Measurements from ENCODE around the gene PILRA. TPM values are rescaled to one million over a fixed set of nuclear protein-coding genes. Genes with fewer than 3 reads are reported as not detected.

PILRA gene
- total RNA-seq, 2 donors from 2014 or later = 1.2 to 3.1 TPM

- H3K9ac ChIP-seq (ENCODE audit: low read depth in 2 of 2, low read length in 2 of 2) = no peak overlapping the region
- intact Hi-C loops (cut with DNase I) = no loop called here
- no peak overlapping the region for H3K4me3 ChIP-seq
- TF ChIP-seq, protein P1, sequence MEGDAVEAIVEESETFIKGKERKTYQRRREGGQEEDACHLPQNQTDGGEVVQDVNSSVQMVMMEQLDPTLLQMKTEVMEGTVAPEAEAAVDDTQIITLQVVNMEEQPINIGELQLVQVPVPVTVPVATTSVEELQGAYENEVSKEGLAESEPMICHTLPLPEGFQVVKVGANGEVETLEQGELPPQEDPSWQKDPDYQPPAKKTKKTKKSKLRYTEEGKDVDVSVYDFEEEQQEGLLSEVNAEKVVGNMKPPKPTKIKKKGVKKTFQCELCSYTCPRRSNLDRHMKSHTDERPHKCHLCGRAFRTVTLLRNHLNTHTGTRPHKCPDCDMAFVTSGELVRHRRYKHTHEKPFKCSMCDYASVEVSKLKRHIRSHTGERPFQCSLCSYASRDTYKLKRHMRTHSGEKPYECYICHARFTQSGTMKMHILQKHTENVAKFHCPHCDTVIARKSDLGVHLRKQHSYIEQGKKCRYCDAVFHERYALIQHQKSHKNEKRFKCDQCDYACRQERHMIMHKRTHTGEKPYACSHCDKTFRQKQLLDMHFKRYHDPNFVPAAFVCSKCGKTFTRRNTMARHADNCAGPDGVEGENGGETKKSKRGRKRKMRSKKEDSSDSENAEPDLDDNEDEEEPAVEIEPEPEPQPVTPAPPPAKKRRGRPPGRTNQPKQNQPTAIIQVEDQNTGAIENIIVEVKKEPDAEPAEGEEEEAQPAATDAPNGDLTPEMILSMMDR (IDR thresholded peaks at IDR 0.05) = no peak
- no peak for DNase-seq
- no peaks in the 10 kb centered on the region for H3K9me3 ChIP-seq
- no peaks in the 10 kb centered on the region for H3K4me1 ChIP-seq
- no peaks in the 10 kb centered on the region for H3K36me3 ChIP-seq
- no peaks in the 10 kb centered on the region for H3K27me3 ChIP-seq
- no peak overlapping the region for H3K27ac ChIP-seq
Observed at GRCh38 chr7:100418930-100419659, 45.8 kb downstream of the PILRA start.

GRCh38 chr7:100419660-100420226, 46.5 kb downstream of the PILRA start:
- intact Hi-C loops (cut with DNase I) = no loop called here

DNA sequence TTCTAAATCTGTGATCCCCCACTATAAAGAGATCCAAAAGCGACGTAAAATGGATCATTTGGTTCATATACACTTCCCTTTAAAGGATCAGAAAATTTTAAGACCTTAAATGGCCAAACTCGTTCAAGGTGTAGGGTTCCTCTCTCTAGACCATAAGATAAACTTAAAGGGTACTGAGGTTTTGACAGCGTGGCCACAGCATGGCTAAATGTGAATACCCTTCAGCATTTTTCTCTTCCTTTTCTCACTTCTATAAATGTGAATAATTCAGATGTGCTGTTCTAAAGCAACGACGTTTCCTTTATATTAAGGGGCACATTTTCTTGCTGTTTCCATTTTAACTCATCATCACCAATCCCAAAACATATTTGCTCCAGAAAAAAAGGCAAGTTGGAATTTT, 50.0 kb downstream of the PILRA start:
- Histone ChIP-seq H3K27ac (no peak overlapping the region), H3K4me3 (no peak overlapping the region), H3K36me3 (no peaks in the 10 kb centered on the region), H3K9me3 (no peaks in the 10 kb centered on the region), H3K4me1 (no peaks in the 10 kb centered on the region), H3K27me3 (no peaks in the 10 kb centered on the region), H3K9ac (ENCODE audit: low read depth in 2 of 2, low read length in 2 of 2) (no peak overlapping the region)
- TF ChIP-seq, protein P1 (IDR thresholded peaks at IDR 0.05) = no peak
- no peak for DNase-seq
- intact Hi-C loops (cut with DNase I) = no loop called here

More at GRCh38 chr7:100419660-100420226, 46.5 kb downstream of the PILRA start:
- Histone ChIP-seq H3K4me3 (no peak overlapping the region), H3K36me3 (no peaks in the 10 kb centered on the region), H3K9me3 (no peaks in the 10 kb centered on the region), H3K9ac (ENCODE audit: low read depth in 2 of 2, low read length in 2 of 2) (no peak overlapping the region), H3K27ac (no peak overlapping the region), H3K27me3 (no peaks in the 10 kb centered on the region), H3K4me1 (no peaks in the 10 kb centered on the region)
- TF ChIP-seq, protein P1 (IDR thresholded peaks at IDR 0.05) = no peak
- DNase-seq = no peak

DNA sequence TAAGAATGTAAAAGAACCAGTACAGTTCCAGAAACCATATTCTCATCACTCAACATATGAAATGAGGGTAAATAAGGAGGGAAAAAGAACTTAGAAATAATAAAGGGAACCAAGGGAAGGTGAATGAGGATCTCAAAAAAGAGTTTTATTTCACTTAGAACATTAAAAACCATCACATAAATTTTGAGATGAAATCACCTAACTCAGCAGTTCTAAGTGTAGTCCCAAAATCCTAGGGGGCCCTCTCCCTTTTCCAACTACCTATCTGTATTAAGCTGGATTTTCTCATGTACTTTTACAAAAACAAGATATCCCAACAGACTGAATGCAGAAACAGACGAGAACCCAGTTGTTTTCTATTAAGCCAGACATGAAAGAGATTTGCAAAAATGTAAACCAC, 52.1 kb downstream of the PILRA start:
- Histone ChIP-seq H3K9me3 (no peaks in the 10 kb centered on the region), H3K27ac (no peak overlapping the region), H3K4me3 (no peak overlapping the region), H3K9ac (ENCODE audit: low read depth in 2 of 2, low read length in 2 of 2) (no peak overlapping the region), H3K36me3 (no peaks in the 10 kb centered on the region), H3K27me3 (no peaks in the 10 kb centered on the region), H3K4me1 (no peaks in the 10 kb centered on the region)
- intact Hi-C loops (cut with DNase I) = no loop called here
- TF ChIP-seq, protein P1 (IDR thresholded peaks at IDR 0.05) = no peak
- DNase-seq = no peak

GRCh38 chr7:100426516-100426915, 53.2 kb downstream of the PILRA start:
- Histone ChIP-seq H3K9me3 (no peaks in the 10 kb centered on the region), H3K27ac (no peak overlapping the region), H3K4me1 (no peaks in the 10 kb centered on the region), H3K27me3 (no peaks in the 10 kb centered on the region), H3K4me3 (no peak overlapping the region), H3K36me3 (no peaks in the 10 kb centered on the region), H3K9ac (ENCODE audit: low read depth in 2 of 2, low read length in 2 of 2) (no peak overlapping the region)
- no peak for DNase-seq
- intact Hi-C loops (cut with DNase I) = no loop called here
- TF ChIP-seq, protein P1 (IDR thresholded peaks at IDR 0.05) = no peak
